Activated CD8-positive, alpha-beta memory T cell treated with anti-CD3 and anti-CD28 coated beads for 36 hours (primary cell): ENCODE results near the gene OST4. TPM values are rescaled to one million over a fixed set of nuclear protein-coding genes. Genes with fewer than 3 reads are reported as not detected.

Experiments used
- CTCF ChIA-PET: fragments of 350-600 bp; sonication (Branson Sonifier 250); formaldehyde crosslinking; loops from one replicate; lab custom pipeline; 2021; ENCODE audit warnings: antibody characterized with exemption; lab: Charles Lee
- POLR2A ChIA-PET: fragments of 350-600 bp; sonication (Branson Sonifier 250); formaldehyde crosslinking; loops from one replicate; lab custom pipeline; 2021; ENCODE audit warnings: antibody characterized with exemption; lab: Charles Lee
- total RNA-seq, 2 experiments: library from RNA; stranded (reverse); gene quantifications; one replicate each; pipeline ENCODE4 v1.2.3, GENCODE V29; 2021

Gene OST4
- total RNA-seq, 2 experiments from 2014 or later, result 338 to 350 TPM

GRCh38 chr2:27050281-27050995 lies 21.0 kb downstream of the OST4 start:
- ChIA-PET CTCF (interaction anchor here (0.6 to 2.7 kb wide), 10 partner anchors 11 to 454 kb away, joined by 3 to 17 read pairs (median 3); partner anchors contain the start of genes KHK and OST4), POLR2A (interaction anchor here (0.5 to 2.9 kb wide), 10 partner anchors 11 to 84 kb away, joined by 3 to 12 read pairs (median 4); partner anchors contain the start of genes OST4, PREB and TMEM214)

DNA sequence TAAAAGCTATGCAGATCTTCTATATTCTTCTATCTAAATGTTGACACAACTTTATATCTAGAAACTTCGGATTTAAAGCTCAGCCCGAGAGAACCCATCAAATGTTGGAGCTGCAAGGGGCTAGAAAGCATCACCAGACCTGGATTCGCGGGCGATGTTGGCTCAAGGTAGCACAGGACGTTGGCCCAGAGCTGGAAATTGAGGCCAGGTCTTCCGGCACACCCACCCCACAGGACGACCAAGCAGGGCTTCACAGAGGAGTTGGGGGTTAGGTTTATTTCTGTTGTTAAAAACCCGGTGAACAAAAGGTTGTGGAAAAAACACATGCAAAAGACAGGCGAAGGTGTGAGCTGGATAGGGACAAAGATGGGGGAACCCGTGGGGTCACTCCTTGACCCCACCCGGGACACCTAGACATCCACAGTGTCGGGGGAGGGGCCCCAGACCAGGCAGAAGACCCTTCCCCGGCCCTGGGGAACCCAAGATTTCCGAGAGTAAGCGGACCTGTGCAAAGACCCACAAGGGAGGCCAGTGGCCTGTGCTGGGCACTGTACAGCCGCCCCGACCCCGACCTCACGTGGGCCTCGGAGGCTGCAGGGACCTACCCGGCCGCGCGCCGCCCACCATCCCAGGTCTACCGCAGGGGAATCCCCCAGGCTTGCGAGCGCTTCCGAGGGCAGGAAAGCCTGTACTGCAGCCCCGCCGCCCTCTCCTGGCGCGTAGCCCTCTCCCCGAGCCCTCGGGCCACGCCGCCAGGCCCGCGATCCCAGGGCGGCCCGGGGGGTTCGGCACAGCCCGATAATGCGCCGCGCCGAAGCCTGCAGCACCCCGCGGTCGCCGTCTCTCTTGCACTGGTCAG lies 21.8 kb downstream of the OST4 start:
- ChIA-PET CTCF (interaction anchor here (0.8 to 2.7 kb wide), 6 partner anchors 10 to 254 kb away, joined by 3 to 17 read pairs (median 4); partner anchors contain the start of gene OST4), POLR2A (interaction anchor here (0.8 to 2.9 kb wide), 6 partner anchors 10 to 84 kb away, joined by 3 to 12 read pairs (median 4); partner anchors contain the start of genes PREB and TMEM214)

GRCh38 chr2:27042985-27043634 lies 28.3 kb downstream of the OST4 start:
- ChIA-PET POLR2A (interaction anchor here (1.0 kb wide), 1 partner anchor 81 kb away, joined by 3 read pairs; the partner anchor contains the start of gene ABHD1), CTCF (interaction anchor here (1.4 kb wide), 1 partner anchor 26 kb away, joined by 3 read pairs; no protein-coding TSS in a partner anchor)

DNA sequence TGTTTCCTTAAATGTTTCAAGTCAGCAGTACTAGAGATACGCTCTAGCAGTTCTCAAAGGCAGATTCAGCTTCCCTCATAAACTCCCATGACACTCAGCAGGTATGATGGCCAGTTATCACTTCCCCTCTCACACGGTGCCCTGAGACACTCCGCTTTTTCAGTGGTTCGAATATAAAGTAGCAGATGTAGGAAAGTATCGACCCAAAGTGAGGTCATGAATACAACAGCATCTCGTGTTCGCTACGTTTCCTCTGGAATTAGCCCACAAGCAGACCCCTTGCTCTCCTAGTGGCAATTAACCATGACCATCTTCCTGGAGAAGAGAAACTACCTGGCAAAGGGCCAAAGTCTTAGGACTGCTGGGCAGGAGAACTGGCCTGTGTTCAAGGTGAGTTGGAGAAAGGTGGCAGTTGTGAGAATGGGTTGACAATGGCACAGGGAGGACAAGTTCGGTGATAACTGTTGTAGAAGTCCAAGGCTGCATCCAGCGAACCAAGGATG lies 29.2 kb downstream of the OST4 start:
- ChIA-PET POLR2A (interaction anchor here (1.0 kb wide), 1 partner anchor 82 kb away, joined by 3 read pairs; the partner anchor contains the start of gene ABHD1), CTCF (interaction anchor here (1.4 kb wide), 1 partner anchor 25 kb away, joined by 3 read pairs; no protein-coding TSS in a partner anchor)

DNA sequence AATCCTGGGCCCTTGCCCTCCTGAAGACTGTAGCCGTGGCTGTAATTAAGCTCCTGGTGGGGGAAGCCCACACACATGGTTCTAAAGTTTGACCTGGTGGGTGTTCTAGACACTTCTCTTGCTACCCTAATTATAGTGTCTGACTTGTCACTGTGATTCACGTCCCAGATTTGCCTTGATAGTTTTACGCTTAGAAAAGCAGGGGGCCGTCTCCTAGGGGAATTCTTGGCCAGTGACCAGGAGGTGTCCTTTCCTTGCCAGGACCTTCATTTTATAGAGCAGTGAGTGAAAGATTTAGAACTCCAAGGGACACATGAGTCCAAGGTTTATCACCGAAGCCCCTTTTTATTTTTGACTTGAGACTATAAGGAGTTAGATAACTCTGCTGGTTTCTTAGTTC lies 29.7 kb downstream of the OST4 start:
- ChIA-PET POLR2A (no interaction called here), CTCF (interaction anchor here (0.6 kb wide), 1 partner anchor 25 kb away, joined by 4 read pairs; no protein-coding TSS in a partner anchor)

DNA sequence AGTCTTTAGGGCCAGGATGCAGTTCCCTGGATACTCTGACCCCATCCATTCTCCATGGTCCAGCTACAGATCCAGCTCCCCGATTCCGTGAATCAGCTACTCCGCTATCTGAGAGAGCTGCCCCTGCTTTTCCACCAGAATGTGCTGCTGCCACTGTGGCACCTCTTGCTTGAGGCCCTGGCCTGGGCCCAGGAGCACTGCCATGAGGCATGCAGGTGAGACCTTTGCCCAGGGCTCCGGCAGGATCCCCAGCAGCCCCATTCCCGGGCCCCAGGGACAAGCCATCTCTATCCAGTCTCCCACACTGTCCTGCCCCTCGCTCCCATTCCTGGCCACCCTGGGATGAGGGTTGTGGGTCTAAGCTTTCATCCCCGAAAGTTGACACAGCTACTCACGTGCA lies 31.2 kb downstream of the OST4 start:
- CTCF ChIA-PET, result interaction anchor here (1.1 to 2.5 kb wide), 2 partner anchors 10 to 23 kb away, joined by 3 to 6 read pairs; no protein-coding TSS in a partner anchor
- POLR2A ChIA-PET, result interaction anchor here (0.9 to 1.3 kb wide), 2 partner anchors 9 to 10 kb away, joined by 3 to 4 read pairs; no protein-coding TSS in a partner anchor

- ChIA-PET CTCF (interaction anchor here (1.1 to 2.5 kb wide), 2 partner anchors 10 to 23 kb away, joined by 3 to 6 read pairs; no protein-coding TSS in a partner anchor), POLR2A (interaction anchor here (0.9 to 1.3 kb wide), 2 partner anchors 9 to 10 kb away, joined by 3 to 4 read pairs; no protein-coding TSS in a partner anchor)
Observed at GRCh38 chr2:27039871-27040270, 31.6 kb downstream of the OST4 start.

DNA sequence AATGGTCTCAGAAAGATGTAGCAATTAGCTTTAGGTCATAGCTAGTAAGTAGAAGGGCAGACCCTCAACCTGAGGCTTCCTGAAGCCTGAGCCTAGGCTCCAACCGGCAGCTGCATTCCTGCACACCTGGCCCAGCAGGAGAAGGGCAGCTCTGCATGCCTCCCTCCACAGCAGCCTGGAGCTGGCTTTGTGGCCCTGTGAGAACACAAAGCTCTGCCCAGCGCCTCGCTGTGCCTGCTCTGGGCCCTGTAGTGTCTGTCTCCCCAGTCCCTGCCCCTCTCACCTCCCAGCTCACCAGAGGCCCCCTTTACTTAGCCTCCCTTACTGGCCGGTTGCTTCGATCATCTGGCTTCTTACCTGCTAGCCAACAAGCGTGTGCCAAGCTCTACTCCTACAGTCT lies 32.0 kb downstream of the OST4 start:
- CTCF ChIA-PET, result interaction anchor here (1.1 to 2.5 kb wide), 2 partner anchors 10 to 22 kb away, joined by 3 to 6 read pairs; no protein-coding TSS in a partner anchor
- POLR2A ChIA-PET, result interaction anchor here (0.9 to 1.3 kb wide), 2 partner anchors 10 to 11 kb away, joined by 3 to 4 read pairs; no protein-coding TSS in a partner anchor

GRCh38 chr2:27038631-27039339 lies 32.7 kb downstream of the OST4 start:
- ChIA-PET POLR2A (interaction anchor here (1.3 kb wide), 2 partner anchors 10 to 22 kb away, joined by 3 to 4 read pairs; no protein-coding TSS in a partner anchor), CTCF (interaction anchor here (1.5 to 2.5 kb wide), 2 partner anchors 11 to 22 kb away, joined by 4 to 6 read pairs; no protein-coding TSS in a partner anchor)

GRCh38 chr2:27038012-27038411 lies 33.4 kb downstream of the OST4 start:
- POLR2A ChIA-PET, result interaction anchor here (1.3 kb wide), 1 partner anchor 23 kb away, joined by 3 read pairs; no protein-coding TSS in a partner anchor
- CTCF ChIA-PET, result interaction anchor here (1.5 to 2.5 kb wide), 2 partner anchors 12 to 21 kb away, joined by 4 to 6 read pairs; no protein-coding TSS in a partner anchor

DNA sequence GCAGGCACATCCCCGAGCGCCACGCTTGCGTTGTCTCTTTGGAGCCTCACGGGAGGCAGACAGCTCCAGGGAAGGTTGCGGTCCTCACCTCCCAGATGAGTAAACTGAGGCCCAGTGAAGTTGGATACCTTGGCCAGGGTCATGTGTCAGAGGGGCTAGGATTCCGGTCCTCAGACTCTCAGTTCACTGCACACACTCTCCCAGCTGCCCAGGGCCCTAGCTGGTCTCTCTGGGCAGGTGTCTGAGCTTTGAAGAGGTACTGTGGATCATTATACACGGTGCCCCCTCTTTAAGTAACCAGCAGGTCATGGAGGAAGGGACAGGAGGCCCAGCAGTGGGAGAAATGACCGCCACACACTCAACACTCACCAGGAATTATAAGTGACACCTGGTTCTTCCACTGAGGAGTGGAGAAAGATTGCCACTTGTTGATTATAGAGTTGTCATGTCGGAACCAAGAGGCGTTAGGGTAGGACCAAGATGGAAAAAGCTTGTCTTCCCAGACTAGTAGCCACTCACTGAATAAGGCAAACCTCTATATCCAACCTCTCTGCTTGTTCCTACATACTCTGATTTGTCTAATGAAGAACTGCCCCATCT lies 38.1 kb downstream of the OST4 start:
- CTCF ChIA-PET, result no interaction called here
- POLR2A ChIA-PET, result interaction anchor here (0.7 to 2.2 kb wide), 4 partner anchors 12 to 290 kb away, joined by 3 to 12 read pairs (median 4); partner anchors contain the start of genes AGBL5, MPV17 and OST4

DNA sequence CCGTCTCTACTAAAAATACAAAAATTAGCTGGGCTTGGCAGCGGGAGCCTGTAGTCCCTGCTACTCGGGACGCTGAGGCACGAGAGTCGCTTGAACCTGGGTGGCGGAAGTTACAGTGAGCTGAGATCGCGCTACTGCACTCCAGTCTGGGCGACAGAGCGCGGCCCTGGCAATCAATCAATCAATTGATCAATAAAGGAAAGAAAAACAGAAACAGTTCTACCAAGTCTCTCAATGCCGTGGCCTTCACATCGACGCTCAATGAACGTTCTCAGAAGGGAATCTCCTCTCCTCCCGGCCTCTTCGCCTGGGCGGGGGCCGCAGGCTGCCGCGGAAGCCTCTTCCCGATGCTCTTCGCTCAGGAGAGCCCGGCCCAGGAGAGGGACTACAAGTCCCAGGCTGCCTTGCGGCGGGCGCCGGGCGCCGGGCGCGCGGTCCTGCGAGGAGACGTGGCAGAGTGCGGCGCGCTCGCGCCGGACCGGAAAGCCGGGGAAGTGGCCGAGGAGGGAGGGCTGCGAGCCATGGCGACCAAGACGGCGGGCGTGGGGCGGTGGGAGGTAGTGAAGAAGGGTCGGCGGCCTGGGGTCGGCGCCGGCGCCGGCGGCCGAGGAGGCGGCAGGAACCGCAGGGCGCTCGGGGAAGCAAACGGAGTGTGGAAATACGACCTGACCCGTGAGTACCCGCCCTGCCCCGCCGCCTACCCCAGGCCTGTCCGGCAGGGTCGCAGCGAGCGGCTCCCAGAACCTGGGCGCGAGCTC lies 38.8 kb downstream of the OST4 start, which contains the start of gene TMEM214:
Gene TMEM214, plus strand, starts transcription at position 471 of the 758 bp plus-strand sequence. Its CDS starts 51 bp downstream, at position 522.
- ChIA-PET POLR2A (interaction anchor here (0.6 to 2.2 kb wide), 6 partner anchors 13 to 773 kb away, joined by 3 to 12 read pairs (median 4); partner anchors contain the start of genes AGBL5, MPV17 and OST4), CTCF (interaction anchor here (1.4 kb wide), 1 partner anchor 19 kb away, joined by 5 read pairs; the partner anchor contains the start of gene AGBL5)

DNA sequence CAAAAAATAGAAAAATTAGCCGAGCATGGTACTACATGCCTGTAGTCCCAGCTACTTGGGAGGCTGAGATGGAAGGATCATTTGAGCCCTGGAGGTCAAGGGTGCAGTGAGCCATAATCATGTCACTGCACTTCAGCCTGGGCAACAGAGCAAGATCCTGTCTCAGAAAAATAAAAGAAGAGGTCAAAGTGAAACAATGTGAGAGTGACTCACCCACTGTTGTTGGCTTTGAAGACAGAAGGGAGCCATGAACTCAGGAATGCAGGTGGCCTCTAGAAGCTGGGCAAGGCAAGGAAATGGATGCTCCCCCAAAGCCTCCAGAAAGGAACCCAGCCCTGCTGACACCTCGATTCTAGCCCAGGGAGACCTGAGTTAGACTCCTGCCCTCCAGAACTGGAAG lies 42.4 kb downstream of the OST4 start:
- ChIA-PET POLR2A (no interaction called here), CTCF (interaction anchor here (1.2 kb wide), 1 partner anchor 13 kb away, joined by 3 read pairs; no protein-coding TSS in a partner anchor)

DNA sequence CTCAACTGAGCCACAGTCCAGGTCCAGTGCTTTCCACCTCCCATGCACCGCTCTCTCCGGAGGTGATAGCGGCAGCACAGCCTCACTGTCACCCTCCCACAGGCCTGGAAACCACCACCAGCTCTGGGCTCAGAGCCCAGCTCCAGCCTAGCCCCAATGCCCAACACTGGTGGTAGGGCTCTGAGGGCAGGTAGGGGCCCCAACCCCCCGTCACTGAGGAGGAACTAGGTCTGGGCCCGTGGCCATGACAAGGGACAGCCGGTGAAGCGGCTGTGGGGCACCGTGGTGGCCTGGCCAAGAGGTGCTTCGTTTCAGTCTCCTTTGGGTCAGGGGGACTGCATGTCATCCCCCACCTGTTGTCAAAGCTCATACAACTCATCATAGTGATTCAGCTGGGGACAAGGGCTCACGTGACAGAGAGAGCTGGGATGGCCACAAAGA lies 44.2 kb downstream of the OST4 start:
- ChIA-PET POLR2A (no interaction called here), CTCF (interaction anchor here (0.6 to 1.2 kb wide), 2 partner anchors 66 to 251 kb away, joined by 3 to 4 read pairs; no protein-coding TSS in a partner anchor)
